GM12874 (cell line): ENCODE results near the gene TRIM71.

Source experiments
- TF ChIP-seq, protein P1 (sequence below): IDR thresholded peaks from 2 replicates; pipeline ENCODE4 v1.5.1; 2011; ENCODE audit warnings: low read depth, mild to moderate bottlenecking, control low read depth, low read length, moderate library complexity; ENCODE audit not compliant: insufficient read depth

The TRIM71 gene

DNA sequence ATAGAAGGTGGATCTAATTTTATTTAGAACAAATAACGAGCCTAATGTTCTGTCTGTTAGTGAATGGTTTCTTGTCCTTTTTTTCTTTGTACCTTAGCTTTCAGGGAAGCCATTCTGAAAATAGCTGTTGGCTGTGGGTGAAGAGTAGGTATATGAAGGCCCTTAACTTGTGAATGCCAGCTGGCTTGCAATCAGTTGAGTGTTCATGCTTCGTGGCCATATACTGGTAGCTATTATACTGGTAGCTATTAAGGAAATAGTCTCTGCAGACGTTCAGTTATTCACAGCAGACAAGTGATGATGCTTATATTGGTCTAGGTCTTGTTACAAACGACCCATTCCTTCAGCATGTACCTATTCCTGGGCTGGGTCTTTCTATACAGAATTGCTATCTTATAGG lies 18.8 kb downstream of the TRIM71 start:
- TF ChIP-seq, protein P1, sequence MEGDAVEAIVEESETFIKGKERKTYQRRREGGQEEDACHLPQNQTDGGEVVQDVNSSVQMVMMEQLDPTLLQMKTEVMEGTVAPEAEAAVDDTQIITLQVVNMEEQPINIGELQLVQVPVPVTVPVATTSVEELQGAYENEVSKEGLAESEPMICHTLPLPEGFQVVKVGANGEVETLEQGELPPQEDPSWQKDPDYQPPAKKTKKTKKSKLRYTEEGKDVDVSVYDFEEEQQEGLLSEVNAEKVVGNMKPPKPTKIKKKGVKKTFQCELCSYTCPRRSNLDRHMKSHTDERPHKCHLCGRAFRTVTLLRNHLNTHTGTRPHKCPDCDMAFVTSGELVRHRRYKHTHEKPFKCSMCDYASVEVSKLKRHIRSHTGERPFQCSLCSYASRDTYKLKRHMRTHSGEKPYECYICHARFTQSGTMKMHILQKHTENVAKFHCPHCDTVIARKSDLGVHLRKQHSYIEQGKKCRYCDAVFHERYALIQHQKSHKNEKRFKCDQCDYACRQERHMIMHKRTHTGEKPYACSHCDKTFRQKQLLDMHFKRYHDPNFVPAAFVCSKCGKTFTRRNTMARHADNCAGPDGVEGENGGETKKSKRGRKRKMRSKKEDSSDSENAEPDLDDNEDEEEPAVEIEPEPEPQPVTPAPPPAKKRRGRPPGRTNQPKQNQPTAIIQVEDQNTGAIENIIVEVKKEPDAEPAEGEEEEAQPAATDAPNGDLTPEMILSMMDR, result no peak

DNA sequence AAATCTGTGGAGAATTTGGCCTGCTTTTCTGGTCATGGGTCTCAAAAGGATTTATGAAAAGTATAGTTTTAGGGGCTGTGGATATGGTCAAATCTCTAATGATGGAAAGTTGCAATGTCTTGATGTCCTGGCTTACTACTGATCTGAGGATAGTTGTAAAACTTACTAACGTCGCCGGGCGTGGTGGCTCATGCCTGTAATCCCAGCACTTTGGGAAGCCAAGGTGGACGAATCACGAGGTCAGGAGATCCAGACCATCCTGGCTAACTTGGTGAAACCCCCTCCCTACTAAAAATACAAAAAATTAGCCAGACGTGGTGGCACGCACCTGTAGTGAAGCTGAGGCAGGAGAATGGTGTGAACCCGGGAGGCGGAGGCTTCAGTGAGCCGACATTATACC lies 19.6 kb downstream of the TRIM71 start:
- TF ChIP-seq, protein P1, result no peak

DNA sequence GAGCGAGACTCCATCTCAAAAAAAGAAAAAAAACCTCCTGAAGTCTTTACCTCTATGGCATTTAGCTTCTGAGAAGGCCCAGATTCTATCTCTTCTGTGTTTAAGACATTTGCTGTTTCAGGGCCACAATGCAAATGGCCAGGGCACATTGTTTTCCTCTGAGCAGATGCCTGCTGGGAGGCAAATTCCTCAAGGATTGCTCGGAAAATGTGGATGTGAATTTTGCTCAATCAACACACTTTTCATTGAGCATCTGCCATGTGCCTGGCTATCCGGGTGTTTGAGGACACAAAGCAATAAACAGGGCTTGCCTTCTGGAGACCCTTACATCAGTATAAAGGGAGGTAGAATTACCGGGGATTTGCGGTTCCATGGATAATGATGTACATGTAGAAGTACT lies 20.0 kb downstream of the TRIM71 start:
- TF ChIP-seq, protein P1, result no peak

DNA sequence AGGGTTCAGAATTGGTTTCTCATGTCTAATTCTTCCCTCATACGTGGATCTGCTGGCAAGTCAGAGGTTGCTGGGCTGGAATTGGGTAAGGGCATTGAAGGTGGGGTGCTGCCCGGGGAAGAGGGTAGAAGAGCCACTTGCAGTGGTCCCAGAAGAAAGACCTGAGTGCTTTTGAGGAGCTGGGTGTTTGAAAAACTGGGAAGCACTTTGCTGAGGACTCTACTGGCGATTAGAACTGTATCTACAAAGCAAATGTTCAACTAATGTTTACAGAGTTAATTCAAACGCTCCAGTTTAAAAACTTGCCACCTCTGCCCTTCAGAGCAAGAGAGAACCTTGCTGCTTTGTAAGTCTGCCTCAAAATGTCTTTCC lies 21.9 kb downstream of the TRIM71 start:
- TF ChIP-seq, protein P1, result no peak

DNA sequence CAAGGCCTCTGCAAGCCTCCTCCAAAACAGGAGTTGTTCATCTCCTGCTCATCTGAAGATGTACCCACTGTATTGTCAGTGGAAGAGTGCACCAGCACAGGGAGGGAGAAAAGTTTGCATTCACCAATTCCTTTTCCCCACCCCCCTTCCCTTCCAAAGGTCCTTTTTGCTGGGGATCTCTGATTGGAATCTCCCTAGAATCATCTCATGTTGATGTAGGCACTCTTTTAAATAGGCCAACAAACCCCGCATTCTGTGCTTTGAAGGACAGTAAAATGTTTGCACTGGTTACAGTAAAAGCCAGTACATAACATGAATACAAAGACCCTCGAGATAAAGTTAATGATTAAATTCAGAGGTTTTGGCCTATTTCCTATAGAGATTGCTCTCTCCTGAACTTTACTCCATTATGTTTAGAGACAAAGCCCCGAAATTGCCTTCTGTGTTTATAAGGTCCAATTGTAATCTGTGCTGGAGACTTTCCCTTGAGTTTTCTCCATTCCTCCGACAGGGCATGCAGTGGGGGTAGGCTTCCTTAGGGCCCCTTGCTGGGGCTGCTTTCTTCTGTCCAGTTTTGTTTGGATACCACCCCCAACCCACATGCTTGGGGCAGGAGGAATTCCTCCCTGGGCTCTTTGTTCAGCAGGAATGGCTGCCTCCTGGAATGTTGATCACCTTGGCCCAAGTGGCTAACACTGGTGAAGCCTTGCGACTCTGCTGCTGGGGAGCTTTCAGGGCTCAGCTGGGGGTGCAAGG lies 22.5 kb downstream of the TRIM71 start:
- TF ChIP-seq, protein P1, result no peak

DNA sequence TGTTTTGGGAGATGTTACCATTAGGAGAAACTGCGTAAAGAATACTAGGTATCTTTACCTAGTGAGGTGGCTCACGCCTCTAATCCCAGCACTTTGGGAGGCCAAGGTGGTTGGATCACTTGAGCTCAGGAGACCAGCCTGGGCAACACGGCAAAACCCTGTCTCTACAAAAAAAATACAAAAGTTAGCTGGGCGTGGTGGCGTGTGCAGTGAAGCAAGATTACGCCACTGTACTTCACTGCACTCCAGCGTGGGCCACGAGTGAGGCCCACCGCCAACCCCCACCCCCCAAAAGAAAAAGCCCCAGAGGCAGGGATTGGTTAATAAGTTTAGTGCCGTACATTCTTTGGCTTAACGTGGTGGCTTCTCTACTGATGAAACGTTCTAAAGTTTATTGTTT lies 23.5 kb downstream of the TRIM71 start:
- TF ChIP-seq, protein P1, result no peak

DNA sequence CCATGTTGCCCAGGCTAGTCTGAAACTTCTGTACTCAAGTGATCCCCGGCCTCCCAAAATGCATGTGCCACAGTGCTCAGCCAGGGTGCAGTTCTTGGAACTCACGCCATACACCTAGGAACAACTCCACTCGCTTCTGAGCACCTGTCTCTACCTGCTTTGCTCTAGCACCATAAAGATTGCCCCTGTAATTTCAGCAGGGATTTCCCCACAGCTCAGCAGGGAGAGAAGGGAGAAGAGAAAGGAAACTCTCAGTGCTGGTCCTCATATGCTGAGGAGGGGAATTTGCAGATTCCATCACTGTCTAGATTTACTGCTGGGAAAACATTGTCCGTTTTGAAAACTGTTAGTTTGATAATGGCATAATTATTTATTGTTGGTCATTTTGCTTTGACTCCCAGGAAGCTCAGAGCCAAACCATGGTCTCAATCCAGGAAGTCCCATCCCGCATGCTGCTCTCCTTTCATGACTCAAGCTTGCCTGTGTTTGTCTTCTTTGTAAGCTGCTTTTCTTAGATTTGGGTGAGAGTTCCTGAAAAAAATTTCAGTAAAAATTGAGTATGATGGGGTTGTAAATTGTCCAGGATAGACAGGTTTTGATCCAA lies 24.2 kb downstream of the TRIM71 start:
- TF ChIP-seq, protein P1, result no peak
